GM21717 (cell line): ENCODE results near the gene NONO.
A peak's percentile ranks its signal among the peaks of the same experiment; 100 is the strongest.
"Not testable (repeated sequence)": the region's sequence is repeated elsewhere in the genome, so short reads cannot be mapped to it uniquely, and the experiment has no call there.

ENCODE experiments used
- ATAC-seq: cut with Tn5 transposase; IDR thresholded peaks from one replicate; pipeline ENCODE4 v1.9.1; 2021; ENCODE audit warnings: mild to moderate bottlenecking, moderate library complexity; ENCODE audit not compliant: unreplicated experiment

The NONO gene, protein sequence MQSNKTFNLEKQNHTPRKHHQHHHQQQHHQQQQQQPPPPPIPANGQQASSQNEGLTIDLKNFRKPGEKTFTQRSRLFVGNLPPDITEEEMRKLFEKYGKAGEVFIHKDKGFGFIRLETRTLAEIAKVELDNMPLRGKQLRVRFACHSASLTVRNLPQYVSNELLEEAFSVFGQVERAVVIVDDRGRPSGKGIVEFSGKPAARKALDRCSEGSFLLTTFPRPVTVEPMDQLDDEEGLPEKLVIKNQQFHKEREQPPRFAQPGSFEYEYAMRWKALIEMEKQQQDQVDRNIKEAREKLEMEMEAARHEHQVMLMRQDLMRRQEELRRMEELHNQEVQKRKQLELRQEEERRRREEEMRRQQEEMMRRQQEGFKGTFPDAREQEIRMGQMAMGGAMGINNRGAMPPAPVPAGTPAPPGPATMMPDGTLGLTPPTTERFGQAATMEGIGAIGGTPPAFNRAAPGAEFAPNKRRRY

GRCh38 chrX:71283403-71284143 lies at the start of gene NONO:
Gene NONO, plus strand, starts transcription at chrX:71283635. Its CDS starts 7,003 bp downstream, at chrX:71290638.
- ATAC-seq, result peak; percentile 69

GRCh38 chrX:71235482-71235881 lies 48.0 kb upstream of the NONO start:
- ATAC-seq, result no peak

DNA sequence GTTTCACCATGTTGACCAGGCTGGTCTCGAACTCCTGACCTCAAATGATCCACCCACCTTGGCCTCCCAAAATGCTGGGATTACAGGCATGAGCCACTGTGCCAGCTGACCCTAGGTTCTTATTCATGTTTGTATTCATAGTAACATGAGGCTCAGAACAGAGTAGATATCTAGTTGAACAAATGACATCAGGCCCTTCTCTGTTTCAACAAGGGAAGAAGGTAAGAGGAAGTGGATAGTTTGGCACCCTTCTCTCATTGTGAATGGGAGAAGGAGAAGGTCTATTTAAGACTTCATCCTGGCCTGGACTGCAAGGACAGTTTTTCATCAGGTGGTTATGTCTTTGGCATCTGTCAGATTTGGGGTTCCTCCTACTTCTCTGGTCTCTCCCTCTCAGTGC lies 46.6 kb upstream of the NONO start:
- ATAC-seq, result no peak

GRCh38 chrX:71239781-71240180 lies 43.7 kb upstream of the NONO start:
- ATAC-seq, result no peak

GRCh38 chrX:71241301-71241700 lies 42.1 kb upstream of the NONO start:
- no peak for ATAC-seq

DNA sequence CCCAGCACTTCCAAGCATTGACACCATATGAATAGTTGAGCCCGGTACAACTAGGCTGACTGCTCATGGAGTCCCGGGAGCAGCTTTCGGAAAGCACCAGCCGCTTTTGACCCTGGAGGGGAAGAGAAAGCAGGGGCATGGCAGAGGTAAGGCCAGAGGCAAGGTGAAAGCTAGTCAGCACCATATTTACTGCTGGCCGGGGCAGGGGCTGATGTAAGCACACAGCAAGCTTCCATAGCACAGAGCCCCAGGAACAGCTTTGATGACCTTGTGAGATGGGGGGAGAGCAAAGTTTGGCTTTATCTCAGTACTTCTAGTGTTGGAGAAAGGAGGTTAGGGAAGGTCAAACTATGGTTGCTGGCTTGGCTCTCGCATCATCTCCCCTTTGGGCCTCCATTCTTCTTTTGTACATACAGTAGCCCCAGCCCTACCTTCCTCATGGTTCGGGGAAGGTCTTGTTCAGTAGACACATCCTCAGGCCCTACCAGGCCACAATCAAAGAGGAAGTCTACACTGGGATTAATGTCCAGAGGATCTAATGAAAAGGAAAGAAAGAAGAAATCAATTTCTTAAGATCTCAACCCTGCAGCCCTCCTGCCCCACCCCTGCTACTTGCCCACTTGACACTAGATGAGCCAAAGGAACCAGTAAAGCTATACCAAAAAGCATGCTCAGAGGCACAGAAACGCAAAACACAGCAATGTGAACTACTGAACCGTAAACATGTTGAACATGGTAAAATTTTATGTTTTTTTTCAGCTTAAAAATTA lies 38.9 kb upstream of the NONO start:
- ATAC-seq, result no peak

- no peak for ATAC-seq
Measured at GRCh38 chrX:71245159-71245558, 38.3 kb upstream of the NONO start.

- no peak for ATAC-seq
Measured at GRCh38 chrX:71250841-71251240, 32.6 kb upstream of the NONO start.

GRCh38 chrX:71251466-71251973 lies 31.9 kb upstream of the NONO start:
- no peak for ATAC-seq

DNA sequence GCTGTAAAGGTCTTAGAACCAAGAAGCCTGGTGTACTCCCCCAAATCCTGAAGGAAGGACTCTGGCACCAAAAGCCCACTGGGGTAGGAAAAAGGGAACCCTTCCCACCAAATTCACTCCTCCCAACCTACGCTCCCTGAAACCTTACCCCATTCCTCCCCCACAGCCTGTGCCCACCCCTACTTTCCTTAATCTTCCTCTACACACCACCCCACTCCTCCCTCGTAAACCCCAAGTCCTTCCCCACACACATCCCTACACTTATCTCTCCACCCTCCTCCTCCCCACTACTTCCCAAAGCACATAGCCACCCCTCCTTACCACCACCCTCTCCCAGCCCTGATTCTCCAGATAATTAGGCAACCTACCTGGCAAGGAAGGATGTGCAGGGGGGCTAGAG lies 31.2 kb upstream of the NONO start:
- no peak for ATAC-seq

GRCh38 chrX:71253253-71254091 lies 30.0 kb upstream of the NONO start:
- ATAC-seq, result no peak

GRCh38 chrX:71254092-71254963 lies 29.1 kb upstream of the NONO start, which contains the start of gene ZMYM3:
Gene ZMYM3, minus strand, starts transcription at chrX:71254140. Its CDS starts 885 bp downstream, at chrX:71253255.
- ATAC-seq, result peak; percentile 74

DNA sequence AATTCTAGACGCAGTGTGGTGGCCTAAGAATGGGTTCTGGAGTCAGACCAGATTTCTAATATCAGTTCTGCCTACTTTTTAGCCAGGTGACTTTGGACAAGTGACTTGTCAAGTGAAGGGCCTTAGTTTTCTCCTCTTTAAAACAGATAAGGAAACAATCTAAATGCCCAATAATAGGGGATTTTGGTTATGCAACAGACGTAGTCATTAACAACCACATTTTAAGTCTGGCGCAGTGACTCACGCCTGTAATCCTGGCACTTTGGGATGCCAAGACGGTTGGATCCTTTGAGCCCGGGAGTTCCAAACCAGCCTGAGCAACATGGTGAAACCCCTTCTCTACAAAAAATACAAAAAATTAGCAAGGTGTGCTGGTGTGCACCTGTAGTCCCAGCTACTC lies 27.4 kb upstream of the NONO start:
- no peak for ATAC-seq

DNA sequence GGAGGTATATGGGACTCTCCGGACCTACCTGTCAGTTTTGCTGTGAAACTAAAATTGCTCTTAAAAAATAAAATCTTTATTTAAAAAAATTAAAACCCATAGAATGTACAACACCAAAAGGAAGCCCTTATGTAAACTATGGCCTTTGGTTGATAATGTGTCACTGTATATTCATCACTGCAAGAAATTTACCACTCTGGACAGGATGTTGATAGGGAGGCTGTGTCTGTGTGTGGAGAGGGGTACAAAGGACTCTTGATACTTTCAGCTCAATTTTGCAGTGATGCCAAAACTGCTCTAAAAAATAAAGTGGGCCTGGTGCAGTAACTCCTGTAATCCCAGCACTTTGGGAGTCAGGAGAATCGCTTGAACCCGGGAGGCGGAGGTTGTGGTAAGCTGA lies 26.6 kb upstream of the NONO start:
- no peak for ATAC-seq

DNA sequence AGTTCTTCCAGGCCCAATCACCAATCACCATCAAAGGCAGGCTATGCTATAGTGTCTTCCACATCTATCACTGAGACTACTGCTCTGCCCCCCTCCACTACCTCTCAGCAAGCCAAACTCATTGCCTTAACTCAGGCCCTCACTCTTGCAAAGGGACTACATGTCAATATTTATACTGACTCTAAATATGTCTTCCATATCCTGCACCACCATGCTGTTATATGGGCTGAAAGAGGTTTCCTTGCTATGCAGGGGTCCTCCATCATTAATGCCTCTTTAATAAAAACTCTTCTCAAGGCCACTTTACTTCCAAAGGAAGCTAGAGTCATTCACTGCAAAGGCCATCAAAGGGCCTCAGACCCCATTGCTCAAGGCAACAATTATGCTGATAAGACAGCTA lies 14.8 kb upstream of the NONO start:
- not testable (repeated sequence) for ATAC-seq

- no peak for ATAC-seq
Measured at GRCh38 chrX:71269801-71270395, 13.5 kb upstream of the NONO start.

- ATAC-seq, result not testable (repeated sequence)
Measured at GRCh38 chrX:71272313-71272712, 11.1 kb upstream of the NONO start.

DNA sequence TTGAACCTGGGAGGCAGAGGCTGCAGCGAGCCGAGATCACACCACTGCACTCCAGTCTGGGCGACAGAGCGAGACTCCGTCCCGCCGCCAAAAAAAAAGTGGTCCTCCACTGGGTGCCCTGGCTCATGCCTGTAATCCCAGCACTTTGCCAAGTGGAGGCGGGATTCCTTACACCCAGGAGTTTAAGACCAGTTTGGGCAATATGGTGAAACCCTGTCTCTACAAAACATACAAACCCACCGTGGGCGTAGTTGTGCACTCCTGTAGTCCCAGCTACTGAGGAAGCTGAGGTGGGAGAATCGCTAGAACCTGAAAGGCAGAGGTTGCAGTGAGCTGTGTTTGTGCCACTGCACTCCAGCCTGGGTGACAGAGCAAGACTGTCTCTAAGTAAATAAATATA lies 2.1 kb upstream of the NONO start:
- not testable (repeated sequence) for ATAC-seq
